ENCODE results near the gene MACROD1.

MACROD1 gene

GRCh38 chr11:64093233-64094039 lies 72.5 kb downstream of the MACROD1 start:
- H3K9me3 ChIP-seq (ENCODE audit: insufficient read depth, low read depth, low read length): no peaks in the 10 kb centered on the region
- no peak overlapping the region for H3K27ac ChIP-seq (ENCODE audit: low read depth, low read length)
- H3K4me2 ChIP-seq (ENCODE audit: low read length): no peak overlapping the region
- DNase-seq: no peak
- H2AK5ac ChIP-seq (ENCODE audit: low read length): no peak overlapping the region
- H2AFZ ChIP-seq (ENCODE audit: insufficient read depth, low read length, poor library complexity): no peak overlapping the region
- no peaks in the 10 kb centered on the region for H3K27me3 ChIP-seq (ENCODE audit: insufficient read depth, low read length)
- no peak overlapping the region for H3K4ac ChIP-seq (ENCODE audit: low read depth, low read length)
- H3K18ac ChIP-seq (ENCODE audit: low read length): no peak overlapping the region
- no peak overlapping the region for H2BK5ac ChIP-seq (ENCODE audit: low read depth, low read length, poor library complexity)
- no CpG with 5 or more reads among the region's 13 CpGs for WGBS (ENCODE audit: extremely low coverage, insufficient coverage, insufficient read length)
- no peak overlapping the region for H3K14ac ChIP-seq (ENCODE audit: low read length)
- no peak overlapping the region for H4K8ac ChIP-seq (ENCODE audit: low read depth, low read length)
- H3K9ac ChIP-seq (ENCODE audit: low read length): no peak overlapping the region
- H3K23ac ChIP-seq (ENCODE audit: low read length): no peak overlapping the region
- H2BK120ac ChIP-seq (ENCODE audit: insufficient read depth, low read length, poor library complexity): no peak overlapping the region
- H3K79me2 ChIP-seq (ENCODE audit: control insufficient read depth, insufficient read depth, low read length, poor library complexity): no peaks in the 10 kb centered on the region
- no peaks in the 10 kb centered on the region for H3K4me1 ChIP-seq (ENCODE audit: control insufficient read depth in 1 of 2, insufficient read depth in 2 of 2, low read length in 2 of 2)
- no peak overlapping the region for H4K12ac ChIP-seq (ENCODE audit: low read depth, low read length)
- H3K4me3 ChIP-seq (ENCODE audit: low read depth, low read length): no peak overlapping the region
- H4K91ac ChIP-seq (ENCODE audit: low read depth, low read length): no peak overlapping the region
- H2BK12ac ChIP-seq (ENCODE audit: low read length): no peak overlapping the region
- H3K79me1 ChIP-seq (ENCODE audit: low read length): no peaks in the 10 kb centered on the region
- H3K36me3 ChIP-seq (ENCODE audit: control insufficient read depth in 1 of 2, insufficient read depth in 2 of 2, low read length in 2 of 2): no peaks in the 10 kb centered on the region

GRCh38 chr11:64092761-64093136 lies 73.2 kb downstream of the MACROD1 start:
- Histone ChIP-seq H3K4ac (ENCODE audit: low read depth, low read length) (no peak overlapping the region), H2AFZ (ENCODE audit: insufficient read depth, low read length, poor library complexity) (no peak overlapping the region), H2BK120ac (ENCODE audit: insufficient read depth, low read length, poor library complexity) (no peak overlapping the region), H3K4me1 (ENCODE audit: control insufficient read depth in 1 of 2, insufficient read depth in 2 of 2, low read length in 2 of 2) (no peaks in the 10 kb centered on the region), H2BK12ac (ENCODE audit: low read length) (no peak overlapping the region), H4K91ac (ENCODE audit: low read depth, low read length) (no peak overlapping the region), H3K79me1 (ENCODE audit: low read length) (no peaks in the 10 kb centered on the region), H3K4me2 (ENCODE audit: low read length) (no peak overlapping the region), H3K36me3 (ENCODE audit: control insufficient read depth in 1 of 2, insufficient read depth in 2 of 2, low read length in 2 of 2) (no peaks in the 10 kb centered on the region), H2BK5ac (ENCODE audit: low read depth, low read length, poor library complexity) (no peak overlapping the region), H3K14ac (ENCODE audit: low read length) (no peak overlapping the region), H3K27me3 (ENCODE audit: insufficient read depth, low read length) (no peaks in the 10 kb centered on the region), H4K12ac (ENCODE audit: low read depth, low read length) (no peak overlapping the region), H4K8ac (ENCODE audit: low read depth, low read length) (no peak overlapping the region), H3K23ac (ENCODE audit: low read length) (no peak overlapping the region), H3K9me3 (ENCODE audit: insufficient read depth, low read depth, low read length) (no peaks in the 10 kb centered on the region), H3K79me2 (ENCODE audit: control insufficient read depth, insufficient read depth, low read length, poor library complexity) (no peaks in the 10 kb centered on the region), H3K18ac (ENCODE audit: low read length) (no peak overlapping the region), H2AK5ac (ENCODE audit: low read length) (no peak overlapping the region), H3K27ac (ENCODE audit: low read depth, low read length) (no peak overlapping the region), H3K9ac (ENCODE audit: low read length) (no peak overlapping the region), H3K4me3 (ENCODE audit: low read depth, low read length) (no peak overlapping the region)
- no peak for DNase-seq
- no CpG with 5 or more reads among the region's 8 CpGs for WGBS (ENCODE audit: extremely low coverage, insufficient coverage, insufficient read length)

- Histone ChIP-seq H3K4ac (ENCODE audit: low read depth, low read length) (no peak overlapping the region), H3K27me3 (ENCODE audit: insufficient read depth, low read length) (no peaks in the 10 kb centered on the region), H2BK120ac (ENCODE audit: insufficient read depth, low read length, poor library complexity) (no peak overlapping the region), H3K4me1 (ENCODE audit: control insufficient read depth in 1 of 2, insufficient read depth in 2 of 2, low read length in 2 of 2) (no peaks in the 10 kb centered on the region), H4K91ac (ENCODE audit: low read depth, low read length) (no peak overlapping the region), H3K79me2 (ENCODE audit: control insufficient read depth, insufficient read depth, low read length, poor library complexity) (no peaks in the 10 kb centered on the region), H2AK5ac (ENCODE audit: low read length) (no peak overlapping the region), H3K9ac (ENCODE audit: low read length) (no peak overlapping the region), H3K4me3 (ENCODE audit: low read depth, low read length) (no peak overlapping the region), H3K23ac (ENCODE audit: low read length) (no peak overlapping the region), H3K27ac (ENCODE audit: low read depth, low read length) (no peak overlapping the region), H2BK12ac (ENCODE audit: low read length) (no peak overlapping the region), H3K4me2 (ENCODE audit: low read length) (no peak overlapping the region), H3K18ac (ENCODE audit: low read length) (no peak overlapping the region), H2AFZ (ENCODE audit: insufficient read depth, low read length, poor library complexity) (no peak overlapping the region), H3K79me1 (ENCODE audit: low read length) (no peaks in the 10 kb centered on the region), H4K12ac (ENCODE audit: low read depth, low read length) (no peak overlapping the region), H3K36me3 (ENCODE audit: control insufficient read depth in 1 of 2, insufficient read depth in 2 of 2, low read length in 2 of 2) (no peaks in the 10 kb centered on the region), H3K14ac (ENCODE audit: low read length) (no peak overlapping the region), H3K9me3 (ENCODE audit: insufficient read depth, low read depth, low read length) (no peaks in the 10 kb centered on the region), H2BK5ac (ENCODE audit: low read depth, low read length, poor library complexity) (no peak overlapping the region), H4K8ac (ENCODE audit: low read depth, low read length) (no peak overlapping the region)
- DNase-seq: no peak
- WGBS (ENCODE audit: extremely low coverage, insufficient coverage, insufficient read length): no CpG with 5 or more reads among the region's 15 CpGs
Measured at GRCh38 chr11:64092111-64092760, 73.7 kb downstream of the MACROD1 start.

- peak in 1 of 2 donors; percentile 12 for DNase-seq
- Histone ChIP-seq H2AFZ (ENCODE audit: insufficient read depth, low read length, poor library complexity) (no peak overlapping the region), H3K27me3 (ENCODE audit: insufficient read depth, low read length) (no peaks in the 10 kb centered on the region), H3K4me1 (ENCODE audit: control insufficient read depth in 1 of 2, insufficient read depth in 2 of 2, low read length in 2 of 2) (peaks cover 0 to 3% of the 10 kb centered on the region in 2 experiments), H3K27ac (ENCODE audit: low read depth, low read length) (no peak overlapping the region), H3K4me3 (ENCODE audit: low read depth, low read length) (no peak overlapping the region), H3K9me3 (ENCODE audit: insufficient read depth, low read depth, low read length) (no peaks in the 10 kb centered on the region), H4K8ac (ENCODE audit: low read depth, low read length) (no peak overlapping the region), H2BK12ac (ENCODE audit: low read length) (no peak overlapping the region), H3K9ac (ENCODE audit: low read length) (no peak overlapping the region), H3K79me2 (ENCODE audit: control insufficient read depth, insufficient read depth, low read length, poor library complexity) (no peaks in the 10 kb centered on the region), H3K4me2 (ENCODE audit: low read length) (no peak overlapping the region), H2BK5ac (ENCODE audit: low read depth, low read length, poor library complexity) (no peak overlapping the region), H3K79me1 (ENCODE audit: low read length) (no peaks in the 10 kb centered on the region), H4K91ac (ENCODE audit: low read depth, low read length) (no peak overlapping the region), H3K23ac (ENCODE audit: low read length) (no peak overlapping the region), H3K18ac (ENCODE audit: low read length) (no peak overlapping the region), H2BK120ac (ENCODE audit: insufficient read depth, low read length, poor library complexity) (no peak overlapping the region), H3K4ac (ENCODE audit: low read depth, low read length) (no peak overlapping the region), H3K36me3 (ENCODE audit: control insufficient read depth in 1 of 2, insufficient read depth in 2 of 2, low read length in 2 of 2) (no peaks in the 10 kb centered on the region), H3K14ac (ENCODE audit: low read length) (no peak overlapping the region), H2AK5ac (ENCODE audit: low read length) (no peak overlapping the region), H4K12ac (ENCODE audit: low read depth, low read length) (no peak overlapping the region)
- WGBS (ENCODE audit: extremely low coverage, insufficient coverage, insufficient read length): no CpG with 5 or more reads among the region's 11 CpGs
Measured at GRCh38 chr11:64090806-64091516, 75.0 kb downstream of the MACROD1 start.

Measured in trophoblast cell (in vitro differentiated cells and primary cell).